SK-N-SH (cell line): ENCODE data around the gene NFKB2. TPM values are rescaled to one million over a fixed set of nuclear protein-coding genes. Genes with fewer than 3 reads are reported as not detected.

ENCODE experiments used
- CTCF ChIA-PET: fragments of 300-600, 350-600 bp; formaldehyde crosslinking; extraction: SDS; loops from one replicate; lab custom pipeline; 2021; lab: Yijun Ruan, JAX
- POLR2A ChIA-PET: fragments of 350-600 bp; sonication (Branson Sonifier 250); formaldehyde crosslinking; extraction: SDS; loops from one replicate; lab custom pipeline; 2020; ENCODE audit warnings: antibody characterized with exemption, inconsistent platforms; lab: Yijun Ruan, JAX
- DNase-seq: peaks from one replicate; pipeline ENCODE4 v3.0.0; 2012
- H2AFZ ChIP-seq: fragments of 200-600 bp; sonication (generic); 2 replicates; pipeline ENCODE4 v1.8.1; 2016; ENCODE audit warnings: antibody characterized with exemption, mild to moderate bottlenecking, low read depth
- H3F3A ChIP-seq: fragments of 200-600 bp; sonication (generic); replicated peaks from 2 replicates; pipeline ENCODE3; 2016; ENCODE audit warnings: antibody characterized with exemption, mild to moderate bottlenecking; ENCODE audit not compliant: insufficient read depth
- H3K27ac ChIP-seq, 2 experiments: fragments of 200-500 bp in 1 of 2; fragments of 200-600 bp in 1 of 2; sonication (Bioruptor generic) in 1 of 2; sonication (generic), shearing (Covaris generic) in 1 of 2; 2 replicates each; pipeline versions ENCODE4 v1.5.1 to v1.6.1; 2014 to 2016; ENCODE audit warnings: low read depth in 2 of 2, inconsistent platforms in 1 of 2, low read length in 1 of 2, mild to moderate bottlenecking in 1 of 2, mixed read lengths in 1 of 2
- H3K27me3 ChIP-seq: fragments of 200-600 bp; sonication (generic), shearing (Covaris generic); 2 replicates; pipeline ENCODE4 v1.6.1; 2016; ENCODE audit warnings: mixed run types; ENCODE audit not compliant: insufficient read depth
- H3K36me3 ChIP-seq, 2 experiments: fragments of 200-500 bp in 1 of 2; fragments of 200-600 bp in 1 of 2; sonication (Bioruptor generic) in 1 of 2; sonication (generic) in 1 of 2; replicated peaks in 1 of 2; 2 replicates each; pipeline versions ENCODE3 to v1.5.1; 2014 to 2016; ENCODE audit warnings: low read length in 1 of 2, mild to moderate bottlenecking in 1 of 2; ENCODE audit not compliant: insufficient read depth in 2 of 2, control insufficient read depth in 1 of 2
- H3K4me1 ChIP-seq, 2 experiments: fragments of 200-500 bp in 1 of 2; fragments of 200-600 bp in 1 of 2; sonication (Bioruptor generic) in 1 of 2; sonication (generic), shearing (Covaris generic) in 1 of 2; 2 replicates each; pipeline versions ENCODE4 v1.5.1 to v1.6.1; 2014 to 2016; ENCODE audit warnings: low read depth in 1 of 2, low read length in 1 of 2, mixed run types in 1 of 2; ENCODE audit not compliant: insufficient read depth in 2 of 2, control insufficient read depth in 1 of 2
- H3K4me2 ChIP-seq: fragments of 200-600 bp; sonication (generic), shearing (Covaris generic); 2 replicates; pipeline ENCODE4 v1.6.1; 2017; ENCODE audit warnings: mixed run types
- H3K4me3 ChIP-seq, 2 experiments: fragments of 200-500 bp in 1 of 2; fragments of 200-600 bp in 1 of 2; sonication (Bioruptor generic) in 1 of 2; sonication (generic), shearing (Covaris generic) in 1 of 2; 2 replicates each; pipeline versions ENCODE4 v1.5.1 to v1.8.1; 2014 to 2016; ENCODE audit warnings: low read depth in 2 of 2, inconsistent platforms in 1 of 2, low read length in 1 of 2, mild to moderate bottlenecking in 1 of 2, mixed read lengths in 1 of 2, moderate library complexity in 1 of 2
- H3K79me2 ChIP-seq: fragments of 200-600 bp; sonication (generic); 2 replicates; pipeline ENCODE4 v1.8.1; 2017; ENCODE audit warnings: mild to moderate bottlenecking; ENCODE audit not compliant: insufficient read depth
- H3K9ac ChIP-seq: fragments of 200-600 bp; sonication (generic); 2 replicates; pipeline ENCODE4 v1.6.1; 2017; ENCODE audit warnings: mixed run types
- H3K9me2 ChIP-seq: fragments of 200-600 bp; sonication (generic); 2 replicates; pipeline ENCODE4 v1.6.1; 2017; ENCODE audit warnings: mixed run types
- H3K9me3 ChIP-seq: fragments of 200-600 bp; sonication (generic); 2 replicates; pipeline ENCODE4 v1.6.1; 2017; ENCODE audit warnings: mixed run types, mild to moderate bottlenecking, moderate library complexity
- H4K20me1 ChIP-seq: fragments of 200-600 bp; sonication (generic); 2 replicates; pipeline ENCODE4 v1.6.1; 2017; ENCODE audit warnings: mild to moderate bottlenecking, mixed run types; ENCODE audit not compliant: insufficient read depth
- CTCF ChIP-seq: fragments of 200-600 bp; sonication (generic); IDR thresholded peaks from 2 replicates; pipeline ENCODE4 v1.6.1; 2017; ENCODE audit warnings: antibody characterized with exemption, mild to moderate bottlenecking, moderate library complexity
- ELF1 ChIP-seq: IDR thresholded peaks from 2 replicates; pipeline ENCODE4 v1.4.0; 2012
- EP300 ChIP-seq, 2 experiments: IDR thresholded peaks; 2 replicates each; pipeline versions ENCODE4 v1.4.0 to v1.6.1; 2012; ENCODE audit warnings: borderline replicate concordance in 1 of 2, low read depth in 1 of 2, low read length in 1 of 2
- EZH2phosphoT487 ChIP-seq: fragments of 200-600 bp; sonication (generic); IDR thresholded peaks from 2 replicates; pipeline ENCODE4 v1.6.1; 2017; ENCODE audit warnings: low read depth, mixed run types, mild to moderate bottlenecking, antibody characterized with exemption, moderate library complexity, borderline replicate concordance
- FOSL2 ChIP-seq: IDR thresholded peaks from 2 replicates; pipeline ENCODE4 v1.4.0; 2012; ENCODE audit warnings: low read depth, mild to moderate bottlenecking, moderate library complexity, borderline replicate concordance
- FOXJ3 ChIP-seq: sonication (generic); formaldehyde crosslinking; IDR thresholded peaks from 2 replicates; pipeline ENCODE4 v1.5.1; 2020; ENCODE audit warnings: mild to moderate bottlenecking, missing genetic modification reagents
- FOXM1 ChIP-seq: IDR thresholded peaks from 2 replicates; pipeline ENCODE4 v1.4.0; 2012; ENCODE audit warnings: low read depth, mild to moderate bottlenecking
- GATA2 ChIP-seq: sonication (generic); formaldehyde crosslinking; IDR thresholded peaks from 2 replicates; pipeline ENCODE4 v1.5.0; 2020; ENCODE audit warnings: mild to moderate bottlenecking, missing genetic modification reagents
- MEF2A ChIP-seq: IDR thresholded peaks from 2 replicates; pipeline ENCODE4 v1.4.0; 2012; ENCODE audit warnings: low read depth, borderline replicate concordance
- MXI1 ChIP-seq: IDR thresholded peaks from 2 replicates; pipeline ENCODE4 v1.6.1; 2012; ENCODE audit warnings: mild to moderate bottlenecking, low read depth, low read length, improper control_type of control experiment
- PBX3 ChIP-seq: IDR thresholded peaks from 2 replicates; pipeline ENCODE4; 2012
- RAD21 ChIP-seq: IDR thresholded peaks from 2 replicates; pipeline ENCODE4 v1.6.1; 2012; ENCODE audit warnings: mild to moderate bottlenecking, low read length
- RCOR1 ChIP-seq: fragments of 150-350 bp; IDR thresholded peaks from 2 replicates; pipeline ENCODE4 v1.6.1; 2017; ENCODE audit warnings: antibody characterized with exemption, low read length
- REST ChIP-seq: IDR thresholded peaks from 2 replicates; pipeline ENCODE4 v1.6.1; 2012; ENCODE audit warnings: mild to moderate bottlenecking, low read depth, low read length, moderate library complexity
- SMC3 ChIP-seq: IDR thresholded peaks from 2 replicates; pipeline ENCODE4 v1.6.1; 2012; ENCODE audit warnings: low read depth, low read length, improper control_type of control experiment
- USF2 ChIP-seq: fragments of 150-350 bp; IDR thresholded peaks from 2 replicates; pipeline ENCODE4 v1.6.1; 2017; ENCODE audit warnings: antibody characterized with exemption, low read length, low read depth, borderline replicate concordance
- YY1 ChIP-seq: IDR thresholded peaks from 2 replicates; pipeline ENCODE4 v1.4.0; 2012; ENCODE audit warnings: low read depth, mild to moderate bottlenecking
- WGBS: methylation state at CpG from one replicate; pipeline ENCODE4 v1.1.6; 2017; ENCODE audit warnings: low lambda C conversion rate; 5-methylcytosine and 5-hydroxymethylcytosine counted together
- polyA plus RNA-seq, 3 experiments: library from polyadenylated mRNA; depleted of rRNA; stranded (reverse); fragments of >200 nt; gene quantifications; 2 replicates each; pipeline ENCODE4 v1.2.3, GENCODE V29; 2012

Gene NFKB2
- polyA plus RNA-seq, 1 of the 3 experiments (the other 2 are of a cell fraction), result 26.6 TPM

- no peak overlapping the region for H3K27ac ChIP-seq
- H3K27me3 ChIP-seq, result no peaks in the 10 kb centered on the region
- H3F3A ChIP-seq, result no peaks in the 10 kb centered on the region
- H3K9me3 ChIP-seq, result no peaks in the 10 kb centered on the region
- no peaks in the 10 kb centered on the region for H3K4me1 ChIP-seq
- H3K4me3 ChIP-seq, result no peak overlapping the region
- H3K79me2 ChIP-seq, result no peaks in the 10 kb centered on the region
- no peaks in the 10 kb centered on the region for H4K20me1 ChIP-seq
- ChIA-PET POLR2A (no interaction called here), CTCF (interaction anchor here (0.7 to 9.6 kb wide), 6 partner anchors 15 to 141 kb away, joined by 3 to 67 read pairs (median 6); no protein-coding TSS in a partner anchor)
- no peak overlapping the region for H2AFZ ChIP-seq
- H3K4me2 ChIP-seq, result no peak overlapping the region
- TF ChIP-seq ELF1 (no peak), FOSL2 (no peak), YY1 (no peak), GATA2 (CRISPR knock-in tag) (no peak), SMC3 (no peak), RCOR1 (no peak), PBX3 (no peak), USF2 (no peak), FOXJ3 (no peak), REST (no peak), RAD21 (no peak)
- peaks cover 71 to 74% of the 10 kb centered on the region in 2 experiments for H3K36me3 ChIP-seq
- 87% methylated on average over 3 of the region's 3 CpGs for WGBS
- DNase-seq, result no peak
- no peak overlapping the region for H3K9ac ChIP-seq
- no peaks in the 10 kb centered on the region for H3K9me2 ChIP-seq
These were observed 27.4 kb upstream of the NFKB2 start for GRCh38 chr10:102368077-102368476.

GRCh38 chr10:102371295-102371694, 24.2 kb upstream of the NFKB2 start:
- ChIA-PET CTCF (interaction anchor here (0.7 to 9.6 kb wide), 6 partner anchors 9 to 145 kb away, joined by 3 to 67 read pairs (median 4); no protein-coding TSS in a partner anchor), POLR2A (no interaction called here)
- no peak overlapping the region for H3K4me3 ChIP-seq
- no peak for DNase-seq
- no peak overlapping the region for H3K4me2 ChIP-seq
- peaks cover 64% of the 10 kb centered on the region in 2 experiments for H3K36me3 ChIP-seq
- H3F3A ChIP-seq, result no peaks in the 10 kb centered on the region
- no peak overlapping the region for H3K9ac ChIP-seq
- H3K79me2 ChIP-seq, result no peaks in the 10 kb centered on the region
- no peak overlapping the region for H3K27ac ChIP-seq
- no peaks in the 10 kb centered on the region for H3K9me3 ChIP-seq
- no peaks in the 10 kb centered on the region for H4K20me1 ChIP-seq
- no peak for TF ChIP-seq GATA2 (CRISPR knock-in tag)
- no peak for TF ChIP-seq USF2
- no peak for TF ChIP-seq SMC3
- TF ChIP-seq FOXM1, result no peak
- no peak for TF ChIP-seq FOXJ3
- TF ChIP-seq MXI1, result no peak
- no peak for TF ChIP-seq ELF1
- TF ChIP-seq EP300 (IDR thresholded peaks at IDR 0.05; ENCODE audit: borderline replicate concordance in 1 of 2, low read depth in 1 of 2, low read length in 1 of 2), result no peak
- TF ChIP-seq EZH2phosphoT487, result no peak
- no peak for TF ChIP-seq CTCF
- TF ChIP-seq YY1, result no peak
- TF ChIP-seq MEF2A, result no peak
- no peaks in the 10 kb centered on the region for H3K9me2 ChIP-seq
- H3K4me1 ChIP-seq, result no peaks in the 10 kb centered on the region
- H3K27me3 ChIP-seq, result no peaks in the 10 kb centered on the region
- H2AFZ ChIP-seq, result no peak overlapping the region
- 100% methylated on average over 2 of the region's 2 CpGs for WGBS
